GM12878 (cell line): ENCODE results near the gene SAMD9. TPM values are rescaled to one million over a fixed set of nuclear protein-coding genes. Genes with fewer than 3 reads are reported as not detected.

Experiments used
- ATAC-seq: fragments of 200-7000 bp; cut with Tn5 transposase; 3 replicates; pipeline ENCODE4 v1.9.1; 2020; ENCODE audit warnings: mild to moderate bottlenecking, moderate library complexity
- BruUV-seq: library from RNA; stranded (reverse); fragments of 400-500 nt; replicated peaks from 2 replicates; lab custom pipeline; 2021; lab: Mats Ljungman, UMichigan
- CTCF ChIA-PET: fragments of 300-600 bp; sonication (Branson Sonifier 250); formaldehyde crosslinking; extraction: SDS; loops from one replicate; lab custom pipeline; 2021; ENCODE audit warnings: inconsistent platforms; lab: Yijun Ruan, JAX
- POLR2A ChIA-PET: fragments of 350-600 bp; formaldehyde crosslinking; extraction: SDS; loops from one replicate; lab custom pipeline; 2021; ENCODE audit warnings: inconsistent platforms; lab: Charles Lee
- RAD21 ChIA-PET: fragments of 300-600 bp; sonication (Branson Sonifier 250); formaldehyde crosslinking; loops from one replicate; lab custom pipeline; 2023; ENCODE audit warnings: antibody characterized with exemption; ENCODE audit not compliant: unreplicated experiment; lab: Charles Lee
- SMC1A ChIA-PET: fragments of 300-600 bp; sonication (Branson Sonifier 250); formaldehyde crosslinking; loops from one replicate; lab custom pipeline; 2023; ENCODE audit not compliant: unreplicated experiment, uncharacterized antibody; lab: Charles Lee
- DNase-seq: peaks from one replicate; pipeline ENCODE4 v3.0.0-alpha.2; 2011; ENCODE audit warnings: low read depth, low spot score
- FAIRE-seq: peaks from 3 replicates; lab custom pipeline; 2011; peaks lifted over from hg19 to GRCh38; lab: Jason Lieb, UNC
- H2AFZ ChIP-seq: 2 replicates; pipeline ENCODE4 v1.6.0; 2011; ENCODE audit warnings: low read depth, low read length, control low read depth; ENCODE audit not compliant: control insufficient read depth
- H3K27ac ChIP-seq: 2 replicates; pipeline ENCODE4 v1.5.1; 2011; ENCODE audit warnings: control low read depth; ENCODE audit not compliant: control insufficient read depth, insufficient read depth
- H3K27me3 ChIP-seq, 2 experiments: replicated peaks in 1 of 2; 2 replicates each; pipeline versions ENCODE4 v1.6.0 to v1.6.1; 2011; ENCODE audit warnings: low read length in 1 of 2; ENCODE audit not compliant: control insufficient read depth in 2 of 2, insufficient read depth in 2 of 2
- H3K36me3 ChIP-seq, 2 experiments: 2 replicates each; pipeline ENCODE4 v1.5.1; 2011; ENCODE audit warnings: low read length in 1 of 2; ENCODE audit not compliant: control insufficient read depth in 2 of 2, insufficient read depth in 2 of 2
- H3K4me1 ChIP-seq: 2 replicates; pipeline ENCODE4 v1.6.1; 2011; ENCODE audit warnings: mild to moderate bottlenecking, low read length, moderate library complexity, mixed read lengths; ENCODE audit not compliant: control insufficient read depth, insufficient read depth
- H3K4me2 ChIP-seq: 2 replicates; pipeline ENCODE4 v1.6.0; 2011; ENCODE audit warnings: control low read depth; ENCODE audit not compliant: control insufficient read depth, insufficient read depth
- H3K4me3 ChIP-seq: fragments of 200-600 bp; sonication (generic); 2 replicates; pipeline ENCODE4 v1.5.1; 2016
- H3K79me2 ChIP-seq: 2 replicates; pipeline ENCODE4 v1.6.0; 2011; ENCODE audit warnings: low read length; ENCODE audit not compliant: control insufficient read depth, insufficient read depth
- H3K9ac ChIP-seq: 2 replicates; pipeline ENCODE4 v1.8.0; 2011; ENCODE audit warnings: low read length, control low read depth, mixed read lengths; ENCODE audit not compliant: control insufficient read depth, insufficient read depth
- H3K9me3 ChIP-seq: replicated peaks from 3 replicates; pipeline ENCODE4 v1.5.1; 2011; ENCODE audit warnings: mild to moderate bottlenecking, low read length; ENCODE audit not compliant: control insufficient read depth, insufficient read depth
- H4K20me1 ChIP-seq: 2 replicates; pipeline ENCODE4 v1.6.0; 2011; ENCODE audit not compliant: control insufficient read depth, insufficient read depth
- BCL11A ChIP-seq: IDR thresholded peaks from 2 replicates; pipeline ENCODE4 v1.6.1; 2011; ENCODE audit warnings: low read depth, low read length
- IRF3 ChIP-seq: fragments of 450-650 bp; IDR thresholded peaks from 2 replicates; pipeline ENCODE4 v1.6.1; 2014; ENCODE audit warnings: mild to moderate bottlenecking
- RUNX3 ChIP-seq: IDR thresholded peaks from 2 replicates; pipeline ENCODE4 v1.6.1; 2012; ENCODE audit warnings: low read length, inconsistent platforms
- SIX5 ChIP-seq: IDR thresholded peaks from 2 replicates; pipeline ENCODE4 v1.6.1; 2011; ENCODE audit warnings: mild to moderate bottlenecking, low read depth, low read length, moderate library complexity; ENCODE audit not compliant: severe bottlenecking
- WGBS: methylation state at CpG from one replicate; pipeline ENCODE4 v1.1.6; 2016; ENCODE audit warnings: low lambda C conversion rate; ENCODE audit not compliant: insufficient replicate concordance, insufficient coverage; ENCODE audit errors: missing lambda C conversion rate; 5-methylcytosine and 5-hydroxymethylcytosine counted together
- in situ Hi-C: fragments of 300-500 bp; cut with MboI; formaldehyde crosslinking; loops from 9 replicates; pipeline ENCODE4 v1.14.3; 2018; ENCODE audit warnings: mixed read lengths
- intact Hi-C: fragments of 100-400 bp; cut with micrococcal nuclease; formaldehyde crosslinking; loops from one replicate; pipeline ENCODE4 v1.14.2; 2022; ENCODE audit not compliant: unreplicated experiment
- polyA plus RNA-seq, 11 experiments: library from polyadenylated mRNA; depleted of rRNA in 4 of 11; unstranded in 6 of 11; stranded (reverse) in 5 of 11; fragments of >200 nt; fragmentation: Nextera tagmentation in 4 of 11; fragmentation: Illumina TruSeq in 1 of 11; extraction: Ambion mirVana in 4 of 11; extraction: Trizol in 1 of 11; gene quantifications; 1 replicate in 1 of 11; 2 replicates in 10 of 11; pipeline versions ENCODE4 v1.2.1 to v1.2.3, GENCODE V29; 2011 to 2016; ENCODE audit warnings: inconsistent platforms in 2 of 11, missing spikeins in 2 of 11, low read depth in 1 of 11
- total RNA-seq, 4 experiments: library from RNA; depleted of rRNA in 3 of 4; stranded (reverse); fragments of >200 nt in 3 of 4; fragmentation: Illumina TruSeq in 1 of 4; extraction: Trizol in 1 of 4; gene quantifications; 2 replicates each; pipeline versions ENCODE4 v1.2.1 to v1.2.3, GENCODE V29; 2013 to 2021
- TF ChIP-seq, protein P1 (sequence below): IDR thresholded peaks from 2 replicates; pipeline ENCODE4 v1.6.1; 2012; ENCODE audit warnings: low read depth, low read length, improper control_type of control experiment

The SAMD9 gene
- total and polyA plus RNA-seq, 10 of the 15 experiments (the other 5 are each of a cell fraction or from before 2014, with no cell fraction given): 6.4 to 37.1 (median 15.1) TPM

DNA sequence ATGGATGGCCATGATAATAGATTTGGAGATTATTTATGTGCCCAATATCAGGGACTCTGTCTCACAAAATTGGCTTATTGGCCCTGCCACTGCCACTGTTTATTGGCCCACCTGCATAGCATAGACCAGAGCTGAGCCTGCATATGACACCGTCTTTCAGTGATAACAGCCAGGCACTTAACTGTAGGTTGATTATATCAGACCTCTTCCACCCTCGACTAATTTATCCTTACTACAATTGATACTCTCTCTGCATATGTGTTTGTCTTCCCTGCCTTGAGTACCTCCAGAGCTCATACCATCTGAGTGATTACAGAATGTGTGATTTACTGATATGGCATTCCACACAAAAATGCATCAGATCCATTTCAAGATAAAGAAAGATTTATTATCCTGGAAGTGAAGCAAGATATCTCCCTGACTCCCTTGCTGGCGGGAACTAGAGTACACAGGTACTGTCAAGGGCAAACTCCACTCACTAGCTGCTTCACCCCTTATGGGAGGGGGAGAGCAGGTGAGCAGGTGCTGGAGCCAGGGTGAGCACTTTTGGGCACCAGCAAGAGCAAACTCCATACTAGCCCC, 43.5 kb upstream of the SAMD9 start:
- no peak for FAIRE-seq
- POLR2A ChIA-PET: no interaction called here
- Histone ChIP-seq H3K79me2 (no peaks in the 10 kb centered on the region), H3K4me1 (peaks cover 2% of the 10 kb centered on the region; the same call in 1 of the 2 replicates), H3K9ac (no peak overlapping the region), H3K4me2 (no peak overlapping the region), H2AFZ (no peak overlapping the region), H3K27me3 (no peaks in the 10 kb centered on the region), H4K20me1 (no peaks in the 10 kb centered on the region), H3K4me3 (no peak overlapping the region), H3K27ac (no peak overlapping the region), H3K9me3 (peaks cover 14% of the 10 kb centered on the region), H3K36me3 (no peaks in the 10 kb centered on the region)
- 59% methylated on average over 3 of the region's 3 CpGs for WGBS
- BruUV-seq: no TSS peak
- RAD21 ChIA-PET: no interaction called here
- ATAC-seq: no peak
- SMC1A ChIA-PET: interaction anchor here (0.9 to 1.7 kb wide), 2 partner anchors 8 to 30 kb away, joined by 3 to 4 read pairs; no protein-coding TSS in a partner anchor
- no peak for DNase-seq
- in situ Hi-C loops: no loop called here
- TF ChIP-seq IRF3 (no peak), SIX5 (no peak), RUNX3 (no peak), BCL11A (no peak)
- TF ChIP-seq, protein P1, sequence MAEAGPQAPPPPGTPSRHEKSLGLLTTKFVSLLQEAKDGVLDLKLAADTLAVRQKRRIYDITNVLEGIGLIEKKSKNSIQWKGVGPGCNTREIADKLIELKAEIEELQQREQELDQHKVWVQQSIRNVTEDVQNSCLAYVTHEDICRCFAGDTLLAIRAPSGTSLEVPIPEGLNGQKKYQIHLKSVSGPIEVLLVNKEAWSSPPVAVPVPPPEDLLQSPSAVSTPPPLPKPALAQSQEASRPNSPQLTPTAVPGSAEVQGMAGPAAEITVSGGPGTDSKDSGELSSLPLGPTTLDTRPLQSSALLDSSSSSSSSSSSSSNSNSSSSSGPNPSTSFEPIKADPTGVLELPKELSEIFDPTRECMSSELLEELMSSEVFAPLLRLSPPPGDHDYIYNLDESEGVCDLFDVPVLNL: no peak
- intact Hi-C loops: no loop called here
- CTCF ChIA-PET: no interaction called here
